ENCODE measurements around the gene MACC1.

GRCh38 chr7:20264623-20265022 is 47.4 kb upstream of the MACC1 start:
- TF ChIP-seq POLR2A (IDR thresholded peaks at IDR 0.05): no peak
- TF ChIP-seq, protein P1, sequence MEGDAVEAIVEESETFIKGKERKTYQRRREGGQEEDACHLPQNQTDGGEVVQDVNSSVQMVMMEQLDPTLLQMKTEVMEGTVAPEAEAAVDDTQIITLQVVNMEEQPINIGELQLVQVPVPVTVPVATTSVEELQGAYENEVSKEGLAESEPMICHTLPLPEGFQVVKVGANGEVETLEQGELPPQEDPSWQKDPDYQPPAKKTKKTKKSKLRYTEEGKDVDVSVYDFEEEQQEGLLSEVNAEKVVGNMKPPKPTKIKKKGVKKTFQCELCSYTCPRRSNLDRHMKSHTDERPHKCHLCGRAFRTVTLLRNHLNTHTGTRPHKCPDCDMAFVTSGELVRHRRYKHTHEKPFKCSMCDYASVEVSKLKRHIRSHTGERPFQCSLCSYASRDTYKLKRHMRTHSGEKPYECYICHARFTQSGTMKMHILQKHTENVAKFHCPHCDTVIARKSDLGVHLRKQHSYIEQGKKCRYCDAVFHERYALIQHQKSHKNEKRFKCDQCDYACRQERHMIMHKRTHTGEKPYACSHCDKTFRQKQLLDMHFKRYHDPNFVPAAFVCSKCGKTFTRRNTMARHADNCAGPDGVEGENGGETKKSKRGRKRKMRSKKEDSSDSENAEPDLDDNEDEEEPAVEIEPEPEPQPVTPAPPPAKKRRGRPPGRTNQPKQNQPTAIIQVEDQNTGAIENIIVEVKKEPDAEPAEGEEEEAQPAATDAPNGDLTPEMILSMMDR (IDR thresholded peaks at IDR 0.05): no peak
